GM23338 (cell line): ENCODE measurements around the gene TRDMT1. TPM values are rescaled to one million over a fixed set of nuclear protein-coding genes. Genes with fewer than 3 reads are reported as not detected.

Source experiments
- ATAC-seq: fragments of 200-7000 bp; cut with Tn5 transposase; 3 replicates; pipeline ENCODE4 v1.9.1; 2020
- DNase-seq: peaks from one replicate; pipeline ENCODE4 v3.0.0-alpha.2; 2015; ENCODE audit warnings: low spot score
- H2AFZ ChIP-seq: fragments of 200-600 bp; sonication (generic); 2 replicates; pipeline ENCODE4 v1.8.0; 2016; ENCODE audit warnings: antibody characterized with exemption, mild to moderate bottlenecking, moderate library complexity
- H3F3A ChIP-seq: fragments of 200-600 bp; sonication (generic); replicated peaks from 2 replicates; pipeline ENCODE4 v1.8.0; 2017; ENCODE audit warnings: antibody characterized with exemption, mixed run types, low read depth
- H3K27ac ChIP-seq: fragments of 200-600 bp; sonication (generic); 2 replicates; pipeline ENCODE4 v1.6.1; 2016; ENCODE audit warnings: low read depth
- H3K27me3 ChIP-seq: fragments of 200-600 bp; sonication (generic); 2 replicates; pipeline ENCODE4 v1.8.0; 2016; ENCODE audit warnings: mild to moderate bottlenecking, mixed run types, moderate library complexity; ENCODE audit not compliant: insufficient read depth
- H3K36me3 ChIP-seq: fragments of 200-600 bp; sonication (generic); 2 replicates; pipeline ENCODE4 v1.8.0; 2016; ENCODE audit warnings: mild to moderate bottlenecking; ENCODE audit not compliant: insufficient read depth
- H3K4me1 ChIP-seq: fragments of 200-600 bp; sonication (generic); 2 replicates; pipeline ENCODE4 v1.8.0; 2016; ENCODE audit warnings: mild to moderate bottlenecking, moderate library complexity; ENCODE audit not compliant: insufficient read depth
- H3K4me2 ChIP-seq: fragments of 200-600 bp; sonication (generic); 2 replicates; pipeline ENCODE4 v1.7.1; 2017; ENCODE audit warnings: mixed run types
- H3K4me3 ChIP-seq: fragments of 200-600 bp; sonication (generic); 2 replicates; pipeline ENCODE4 v1.6.1; 2016; ENCODE audit warnings: mixed run types
- H3K79me2 ChIP-seq: fragments of 200-600 bp; sonication (generic); replicated peaks from 2 replicates; pipeline ENCODE4 v1.8.0; 2017; ENCODE audit warnings: mild to moderate bottlenecking; ENCODE audit not compliant: insufficient read depth
- H3K9me2 ChIP-seq: fragments of 200-600 bp; sonication (generic); 2 replicates; pipeline ENCODE4 v1.8.0; 2017; ENCODE audit not compliant: insufficient read depth
- H4K20me1 ChIP-seq: fragments of 200-600 bp; sonication (generic); replicated peaks from 2 replicates; pipeline ENCODE4 v1.8.0; 2017; ENCODE audit warnings: mild to moderate bottlenecking; ENCODE audit not compliant: insufficient read depth
- H3K27ac Mint-ChIP-seq: 2 replicates; pipeline ENCODE4 v1.8.0; 2020; ENCODE audit warnings: inconsistent platforms, mild to moderate bottlenecking, moderate library complexity, mixed read lengths
- H3K27me3 Mint-ChIP-seq: 3 replicates; pipeline ENCODE4 v1.8.0; 2022; ENCODE audit warnings: low read depth, mild to moderate bottlenecking, moderate library complexity, mixed read lengths, inconsistent platforms; ENCODE audit not compliant: insufficient read depth, poor library complexity
- H3K36me3 Mint-ChIP-seq: 3 replicates; pipeline ENCODE4 v1.8.0; 2021; ENCODE audit warnings: low read depth, mild to moderate bottlenecking, inconsistent platforms, moderate library complexity, mixed read lengths
- H3K4me1 Mint-ChIP-seq: 3 replicates; pipeline ENCODE4 v1.8.0; 2020; ENCODE audit warnings: mild to moderate bottlenecking, inconsistent platforms, mixed read lengths
- H3K4me3 Mint-ChIP-seq: 3 replicates; pipeline ENCODE4 v1.8.0; 2021; ENCODE audit warnings: moderate library complexity, mild to moderate bottlenecking, inconsistent platforms, mixed read lengths
- H3K9me3 Mint-ChIP-seq: 3 replicates; pipeline ENCODE4 v1.8.0; 2020; ENCODE audit warnings: moderate library complexity, mild to moderate bottlenecking, inconsistent platforms, mixed read lengths
- CREB1 ChIP-seq: fragments of 250-450 bp; sonication (Bioruptor Pico); IDR thresholded peaks from 2 replicates; pipeline ENCODE4 v1.5.0; 2020; ENCODE audit warnings: low read depth, mild to moderate bottlenecking, moderate library complexity
- CTCF ChIP-seq, 2 experiments: fragments of 200-600 bp in 1 of 2; sonication (generic) in 1 of 2; conservative IDR thresholded peaks; 2 replicates each; pipeline versions ENCODE4 v1.5.1 to v1.6.1; 2016 to 2017; ENCODE audit warnings: antibody characterized with exemption in 2 of 2, low read depth in 2 of 2, mild to moderate bottlenecking in 2 of 2, moderate library complexity in 1 of 2
- ETS1 ChIP-seq: IDR thresholded peaks from 2 replicates; pipeline ENCODE4 v1.6.1; 2016; ENCODE audit warnings: antibody characterized with exemption
- EZH2 ChIP-seq: fragments of 200-600 bp; sonication (generic); IDR thresholded peaks from one replicate; pipeline ENCODE4 v1.8.0; 2017; ENCODE audit warnings: antibody characterized with exemption, mild to moderate bottlenecking, low read depth; ENCODE audit not compliant: unreplicated experiment
- EZH2phosphoT487 ChIP-seq: fragments of 200-600 bp; sonication (generic); IDR thresholded peaks from one replicate; pipeline ENCODE4 v1.8.1; 2018; ENCODE audit warnings: antibody characterized with exemption; ENCODE audit not compliant: unreplicated experiment
- NANOG ChIP-seq: IDR thresholded peaks from 2 replicates; pipeline ENCODE4 v1.6.1; 2016; ENCODE audit warnings: antibody characterized with exemption, borderline replicate concordance
- POLR2AphosphoS5 ChIP-seq: IDR thresholded peaks from 2 replicates; pipeline ENCODE4 v1.6.1; 2016; ENCODE audit warnings: antibody characterized with exemption, low read depth
- STAT1 ChIP-seq: IDR thresholded peaks from one replicate; pipeline ENCODE4 v1.6.1; 2016; ENCODE audit warnings: antibody characterized with exemption; ENCODE audit not compliant: unreplicated experiment
- ZNF462 ChIP-seq: fragments of 250-450 bp; sonication (Bioruptor Pico); IDR thresholded peaks from 2 replicates; pipeline ENCODE4 v1.5.0; 2020; ENCODE audit warnings: mild to moderate bottlenecking, moderate library complexity
- polyA plus RNA-seq: library from polyadenylated mRNA; unstranded; fragments of >200 nt; fragmentation: Nextera tagmentation; extraction: Ambion mirVana; gene quantifications from 2 replicates; pipeline ENCODE4 v1.2.1, GENCODE V29; 2016
- total RNA-seq: library from RNA; depleted of rRNA; stranded (reverse); fragments of >200 nt; shearing (Covaris generic); gene quantifications from 2 replicates; pipeline ENCODE4 v1.2.3, GENCODE V29; 2014

TRDMT1 gene
- total and polyA plus RNA-seq, 2 experiments from 2014 or later: 16.0 to 37.7 TPM

- no peak for TF ChIP-seq ETS1
- TF ChIP-seq POLR2AphosphoS5: no peak
- TF ChIP-seq CTCF (conservative IDR thresholded peaks at IDR 0.05; ENCODE audit: low read depth in 2 of 2): no peak
Measured at GRCh38 chr10:17169803-17170202, 31.7 kb downstream of the TRDMT1 start (continued).

- no peak overlapping the region for H3K27ac ChIP-seq
- no peak overlapping the region for H3K27ac Mint-ChIP-seq
- no peaks in the 10 kb centered on the region for H3K36me3 ChIP-seq
- no peaks in the 10 kb centered on the region for H3K79me2 ChIP-seq
- no peaks in the 10 kb centered on the region for H3F3A ChIP-seq
- no peaks in the 10 kb centered on the region for H3K9me2 ChIP-seq
- H3K4me2 ChIP-seq: no peak overlapping the region
- 0 out of 3 replicates have a peak, but pooled peaks have one; percentile 30 for ATAC-seq
- no peaks in the 10 kb centered on the region for H4K20me1 ChIP-seq
- H3K27me3 ChIP-seq: no peaks in the 10 kb centered on the region
- H3K4me1 Mint-ChIP-seq: peaks cover 2% of the 10 kb centered on the region; the same call in 1 of the 3 replicates
- H2AFZ ChIP-seq: no peak overlapping the region
- H3K36me3 Mint-ChIP-seq: peaks cover 3% of the 10 kb centered on the region; the same call in 1 of the 3 replicates
- H3K4me3 ChIP-seq: no peak overlapping the region
- H3K27me3 Mint-ChIP-seq: no peaks in the 10 kb centered on the region
- H3K4me3 Mint-ChIP-seq: no peak overlapping the region
- H3K9me3 Mint-ChIP-seq: peaks cover 2% of the 10 kb centered on the region; the same call in 1 of the 3 replicates
- H3K4me1 ChIP-seq: no peaks in the 10 kb centered on the region
- DNase-seq: no peak
- TF ChIP-seq ETS1 (no peak), STAT1 (no peak), CTCF (conservative IDR thresholded peaks at IDR 0.05; ENCODE audit: low read depth in 2 of 2) (no peak), NANOG (no peak), EZH2 (no peak), CREB1 (CRISPR knock-in tag) (no peak), ZNF462 (no peak), EZH2phosphoT487 (no peak)
Measured at GRCh38 chr10:17166699-17167098, 34.8 kb downstream of the TRDMT1 start.
